Endothelial cell of hepatic sinusoid (primary cell): ENCODE data around the gene TMEM59L.

Experiments used
- in situ Hi-C: cut with HindIII; loops from 2 replicates; pipeline ENCODE4 v1.10.0; 2017; ENCODE audit warnings: low sequenced_read_pairs

Gene TMEM59L

DNA sequence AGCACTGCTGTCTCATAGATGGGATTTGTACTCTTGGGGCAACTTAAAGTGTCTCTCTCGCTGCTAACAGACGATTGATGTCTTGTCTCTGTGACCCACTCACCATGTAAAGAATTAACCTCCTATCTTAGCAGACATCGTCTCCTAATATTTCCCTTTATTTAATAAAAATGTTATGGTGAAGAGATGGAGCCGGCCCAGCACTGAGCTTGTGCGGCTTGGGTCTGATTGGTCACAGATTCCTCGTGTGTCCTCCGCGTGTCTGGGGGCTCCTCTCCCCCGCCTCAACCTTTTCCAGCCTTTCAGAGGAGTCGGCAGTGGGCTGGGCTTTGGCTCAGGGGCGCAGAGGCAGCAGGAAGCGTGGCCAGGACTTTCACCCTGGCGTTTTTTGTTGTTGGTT is 57.6 kb downstream of the TMEM59L start:
- in situ Hi-C loops, result loop anchor here (5.0 kb wide), 3 partner anchors 83 to 208 kb away; partner anchors contain the start of gene REX1BD
